Ovary (tissue), 9 donors: Measurements from ENCODE around the gene STIMATE. TPM values are rescaled to one million over a fixed set of nuclear protein-coding genes. Genes with fewer than 3 reads are reported as not detected.

Experiments used
- DNase-seq, 5 donors: peaks; one replicate each; pipeline ENCODE4 v3.0.0-alpha.2; 2019 to 2020
- H3K27ac ChIP-seq, 2 donors: fragments of 200-600 bp; one replicate each; pipeline versions ENCODE4 v1.5.1 to v1.8.0; 2019 to 2022
- H3K27me3 ChIP-seq: fragments of 200-600 bp; one replicate; pipeline ENCODE4 v1.8.0; 2022
- H3K36me3 ChIP-seq: fragments of 200-600 bp; sonication (generic); one replicate; pipeline ENCODE4 v1.5.1; 2019
- H3K4me1 ChIP-seq: one replicate; pipeline ENCODE4 v1.8.1; 2013; ENCODE audit warnings: mild to moderate bottlenecking, moderate library complexity; ENCODE audit not compliant: insufficient read depth
- H3K4me3 ChIP-seq: fragments of 200-600 bp; sonication (generic); one replicate; pipeline ENCODE4 v1.5.1; 2017
- H3K9me3 ChIP-seq, 2 donors: fragments of 200-600 bp in 1 of 2; sonication (generic) in 1 of 2; one replicate each; pipeline versions ENCODE4 v1.5.1 to v1.8.1; 2013 to 2019; ENCODE audit warnings: mild to moderate bottlenecking in 1 of 2, moderate library complexity in 1 of 2
- CTCF ChIP-seq, 3 donors: fragments of 450-650 bp in 2 of 3; fragments of 200-600 bp in 1 of 3; IDR thresholded peaks; one replicate each; pipeline versions ENCODE4 v1.5.1 to v1.8.0; 2016 to 2022; ENCODE audit warnings: antibody characterized with exemption in 3 of 3, mild to moderate bottlenecking in 1 of 3
- EP300 ChIP-seq: sonication (generic); formaldehyde crosslinking; IDR thresholded peaks from one replicate; pipeline ENCODE4 v1.6.1; 2017; ENCODE audit warnings: antibody characterized with exemption
- POLR2A ChIP-seq: fragments of 450-650 bp; IDR thresholded peaks from one replicate; pipeline ENCODE4 v1.6.1; 2017; ENCODE audit warnings: antibody characterized with exemption, mild to moderate bottlenecking, moderate library complexity
- WGBS, 3 donors: extraction: QIAGEN DNeasy Blood & Tissue Kit in 1 of 3; methylation state at CpG; one replicate each; pipeline versions ENCODE4 v1.1.5 to v1.1.7; 2013 to 2017; 5-methylcytosine and 5-hydroxymethylcytosine counted together
- intact Hi-C, 4 donors: fragments of 100-400 bp; cut with DNase I; formaldehyde crosslinking; loops; one replicate each; pipeline versions ENCODE4 v1.11.0 to v1.15.1; 2022 to 2023
- polyA plus RNA-seq, 2 donors: library from polyadenylated mRNA; stranded (reverse); fragments of 200-250 nt in 1 of 2; fragments of 350-450 nt in 1 of 2; fragmentation: Illumina TruSeq in 1 of 2; extraction: RNeasy Lipid Tissue Mini Kit (QIAGEN cat#74804) in 1 of 2; gene quantifications; one replicate each; pipeline ENCODE4 v1.2.3, GENCODE V29; 2013 to 2014
- total RNA-seq, 7 donors: library from RNA; depleted of rRNA in 2 of 7; stranded (reverse); fragments of >200 nt in 2 of 7; fragmentation: NEBNext Ultra II Directional in 3 of 7; extraction: Animal tissue kit (Norgen Biotek cat#: 25700) in 3 of 7; gene quantifications; one replicate each; pipeline versions ENCODE4 v1.1.0 to v1.2.4, GENCODE V29; 2016 to 2023
- donor health status: DM: no; HTN: no; CAD: no; lungs with moderate emphysema.
- donor health status: DM: no; HTN: no; CAD: no.
- donor health status: Bipolar disorder and iron deficiency.
- donor health status: DM: yes; HTN: yes; CAD: no.
- donor health status: DM: no; HTN: no; CAD: no.
- donor health status: DM: yes; HTN: yes; CAD: no.

The STIMATE gene
- total and polyA plus RNA-seq, 9 donors: 7.4 to 29.9 (median 17.1) TPM

GRCh38 chr3:52792961-52793695, 104.2 kb downstream of the STIMATE start:
- Histone ChIP-seq H3K4me3 (no peak overlapping the region), H3K27ac (no peak overlapping the region), H3K4me1 (no peaks in the 10 kb centered on the region), H3K9me3 (no peaks in the 10 kb centered on the region), H3K36me3 (no peaks in the 10 kb centered on the region), H3K27me3 (no peaks in the 10 kb centered on the region)
- intact Hi-C loops: no loop called here
- 79 to 86% (median 83%) methylated on average over 18 of the region's 18 CpGs for WGBS, 3 donors
- DNase-seq: no peak
- TF ChIP-seq POLR2A (no peak), EP300 (no peak), CTCF (IDR thresholded peaks at IDR 0.05) (no peak)

GRCh38 chr3:52792413-52792812, 104.9 kb downstream of the STIMATE start:
- 85 to 91% (median 90%) methylated on average over 7 of the region's 7 CpGs for WGBS, 3 donors
- no peaks in the 10 kb centered on the region for H3K36me3 ChIP-seq
- intact Hi-C loops: no loop called here

GRCh38 chr3:52791928-52792327, 105.4 kb downstream of the STIMATE start:
- DNase-seq: no peak
- Histone ChIP-seq H3K4me1 (no peaks in the 10 kb centered on the region), H3K9me3 (no peaks in the 10 kb centered on the region), H3K27ac (no peak overlapping the region), H3K36me3 (no peaks in the 10 kb centered on the region), H3K4me3 (no peak overlapping the region), H3K27me3 (no peaks in the 10 kb centered on the region)
- WGBS, 3 donors: 47 to 69% (median 67%) methylated on average over 3 to 4 of the region's 4 CpGs
- intact Hi-C loops: no loop called here
- TF ChIP-seq EP300: no peak
- no peak for TF ChIP-seq CTCF (IDR thresholded peaks at IDR 0.05)
- TF ChIP-seq POLR2A: no peak

More at GRCh38 chr3:52792413-52792812, 104.9 kb downstream of the STIMATE start:
- TF ChIP-seq EP300 (no peak), CTCF (IDR thresholded peaks at IDR 0.05) (no peak), POLR2A (no peak)
- Histone ChIP-seq H3K4me1 (no peaks in the 10 kb centered on the region), H3K9me3 (no peaks in the 10 kb centered on the region), H3K4me3 (no peak overlapping the region), H3K27me3 (no peaks in the 10 kb centered on the region), H3K27ac (no peak overlapping the region)
- DNase-seq: no peak

- Histone ChIP-seq H3K4me1 (no peaks in the 10 kb centered on the region), H3K4me3 (no peak overlapping the region), H3K9me3 (no peaks in the 10 kb centered on the region), H3K27me3 (no peaks in the 10 kb centered on the region), H3K27ac (no peak overlapping the region), H3K36me3 (no peaks in the 10 kb centered on the region)
- no peak for TF ChIP-seq EP300
- no peak for TF ChIP-seq POLR2A
- TF ChIP-seq CTCF (IDR thresholded peaks at IDR 0.05): no peak
- intact Hi-C loops: no loop called here
- WGBS, 3 donors: 72 to 81% (median 76%) methylated on average over 12 of the region's 12 CpGs
- no peak for DNase-seq
Observed at GRCh38 chr3:52791366-52791765, 106.0 kb downstream of the STIMATE start.
